COLO668 (cell line): ENCODE data around the gene DPYSL4.

ENCODE experiments used
- DNase-seq: peaks from one replicate; lab custom pipeline; 2025; ENCODE audit not compliant: unreplicated experiment; lab: John Stamatoyannopoulos, UW

Gene DPYSL4

GRCh38 chr10:132239126-132240031, 52.6 kb downstream of the DPYSL4 start:
- no peak for DNase-seq

- DNase-seq, result no peak
These were observed 53.4 kb downstream of the DPYSL4 start for GRCh38 chr10:132240156-132240555.

- DNase-seq, result no peak
These were observed 53.8 kb downstream of the DPYSL4 start for GRCh38 chr10:132240581-132240980.

GRCh38 chr10:132241086-132241485, 54.3 kb downstream of the DPYSL4 start:
- no peak for DNase-seq

- DNase-seq, result no peak
These were observed 54.7 kb downstream of the DPYSL4 start for GRCh38 chr10:132241496-132241895.

GRCh38 chr10:132242103-132242840, 55.5 kb downstream of the DPYSL4 start:
- no peak for DNase-seq

GRCh38 chr10:132243141-132243540, 56.4 kb downstream of the DPYSL4 start:
- DNase-seq, result no peak

DNA sequence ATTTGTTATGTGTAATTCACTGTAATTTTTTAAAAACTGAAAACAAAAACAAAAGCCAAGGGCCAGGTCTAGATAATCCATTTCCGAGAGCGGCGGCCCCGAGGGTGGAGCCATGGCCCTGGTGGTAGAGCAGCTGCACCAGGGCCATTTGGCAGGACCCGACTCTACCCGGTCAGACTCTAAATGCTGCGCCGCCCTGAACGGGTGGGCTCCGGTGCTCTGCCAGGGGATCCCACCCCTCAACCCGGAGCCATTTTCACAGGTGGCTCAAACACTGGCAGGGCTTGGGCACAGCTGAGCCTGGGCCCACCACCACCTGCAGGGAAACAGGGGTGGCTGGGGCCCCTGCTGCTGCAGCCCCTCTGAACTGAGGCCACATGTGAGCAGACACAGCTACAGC, 56.9 kb downstream of the DPYSL4 start:
- DNase-seq, result no peak

DNA sequence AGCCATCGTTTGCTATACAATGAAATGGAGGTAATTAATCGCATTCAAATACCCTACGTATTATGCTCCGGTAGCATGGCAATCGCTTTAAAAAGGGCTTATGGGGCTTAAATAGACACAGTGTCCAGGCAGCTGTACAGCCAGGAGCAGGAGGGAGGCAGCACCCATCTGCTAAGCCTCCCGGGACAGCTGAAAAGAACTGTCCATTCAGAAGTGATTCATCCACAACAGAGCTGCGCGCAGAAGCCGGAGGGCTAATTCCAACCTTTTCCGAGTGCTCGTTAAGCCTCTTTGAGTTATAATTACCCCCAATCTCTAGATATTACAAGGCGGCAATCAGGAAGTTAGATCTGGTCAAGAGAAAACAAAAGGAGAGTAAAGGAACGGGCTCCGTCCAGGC, 58.3 kb downstream of the DPYSL4 start:
- DNase-seq, result no peak

DNA sequence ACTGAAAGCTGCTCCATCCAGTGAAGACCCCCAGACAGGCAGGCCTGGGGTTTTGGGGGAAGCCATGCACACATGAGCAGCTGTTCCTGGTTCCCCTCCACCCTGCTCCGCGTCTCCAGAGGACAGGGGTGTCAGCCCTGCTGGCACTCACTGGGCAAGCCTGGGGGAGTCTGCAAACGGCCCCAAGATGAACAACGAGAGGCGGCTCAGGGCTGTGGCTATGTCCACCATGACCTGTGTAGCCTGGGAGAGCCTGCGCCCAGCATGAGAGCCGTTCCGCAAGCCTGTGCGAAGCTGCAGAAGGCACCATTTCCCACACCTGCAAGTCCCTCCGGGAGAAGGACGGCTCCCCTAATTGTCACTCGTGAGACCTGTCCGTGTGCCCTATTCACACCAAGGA, 59.5 kb downstream of the DPYSL4 start:
- no peak for DNase-seq

GRCh38 chr10:132247943-132248342, 61.2 kb downstream of the DPYSL4 start:
- peak; percentile 5 for DNase-seq

- no peak for DNase-seq
These were observed 61.9 kb downstream of the DPYSL4 start for GRCh38 chr10:132248455-132249225.

GRCh38 chr10:132249226-132249724, 62.5 kb downstream of the DPYSL4 start:
- DNase-seq, result no peak

GRCh38 chr10:132249824-132250375, 63.2 kb downstream of the DPYSL4 start:
- no peak for DNase-seq

DNA sequence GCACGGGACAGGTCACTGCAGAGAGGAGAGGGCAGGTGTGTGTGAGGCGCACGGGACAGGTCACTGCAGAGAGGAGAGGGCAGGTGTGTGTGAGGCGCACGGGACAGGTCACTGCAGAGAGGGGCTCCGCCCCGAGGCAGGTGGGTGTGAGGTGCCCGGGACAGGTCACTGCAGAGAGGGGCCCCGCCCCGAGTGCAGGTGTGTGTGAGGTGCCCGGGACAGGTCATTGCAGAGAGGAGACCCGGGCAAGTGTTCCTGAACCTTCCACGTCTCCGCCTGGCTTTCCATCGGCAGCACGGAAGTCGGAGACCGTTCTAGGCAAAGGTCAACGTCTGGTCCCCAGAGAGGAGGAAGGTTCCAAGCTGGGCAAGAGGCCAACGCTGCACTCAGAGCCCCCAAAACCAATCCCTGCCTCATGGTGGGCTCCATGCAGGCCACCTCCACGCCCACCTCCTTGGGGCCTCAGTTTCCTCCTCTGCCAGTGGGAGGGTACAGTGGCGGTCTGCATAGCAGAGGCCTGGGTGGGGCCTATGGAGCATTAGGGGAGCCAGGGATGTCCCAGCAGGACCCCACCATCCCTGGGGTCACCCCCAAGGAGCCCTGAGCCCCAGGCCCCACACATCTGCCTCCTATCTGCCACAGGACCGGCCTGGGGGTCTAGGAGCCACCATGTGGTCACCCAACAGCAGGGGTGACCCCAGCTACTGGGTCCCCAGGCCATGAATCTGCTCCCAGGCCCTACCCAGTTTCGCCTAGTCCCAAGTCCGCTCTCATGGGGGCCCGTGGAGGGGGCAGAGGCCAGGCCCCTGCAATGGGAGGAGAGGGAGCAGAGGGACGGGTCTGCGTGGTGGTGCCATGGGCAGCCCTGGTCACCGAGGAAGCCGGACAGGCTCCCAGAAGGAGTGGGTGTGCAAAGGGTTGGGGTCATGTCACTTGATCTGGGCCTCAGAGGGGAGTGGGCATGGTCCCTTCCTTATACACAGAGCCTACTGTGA, 64.0 kb downstream of the DPYSL4 start:
- no peak for DNase-seq

- no peak for DNase-seq
These were observed 65.2 kb downstream of the DPYSL4 start for GRCh38 chr10:132251928-132252327.

GRCh38 chr10:132252412-132252811, 65.7 kb downstream of the DPYSL4 start:
- no peak for DNase-seq

- no peak for DNase-seq
These were observed 66.4 kb downstream of the DPYSL4 start for GRCh38 chr10:132253092-132253687.

DNA sequence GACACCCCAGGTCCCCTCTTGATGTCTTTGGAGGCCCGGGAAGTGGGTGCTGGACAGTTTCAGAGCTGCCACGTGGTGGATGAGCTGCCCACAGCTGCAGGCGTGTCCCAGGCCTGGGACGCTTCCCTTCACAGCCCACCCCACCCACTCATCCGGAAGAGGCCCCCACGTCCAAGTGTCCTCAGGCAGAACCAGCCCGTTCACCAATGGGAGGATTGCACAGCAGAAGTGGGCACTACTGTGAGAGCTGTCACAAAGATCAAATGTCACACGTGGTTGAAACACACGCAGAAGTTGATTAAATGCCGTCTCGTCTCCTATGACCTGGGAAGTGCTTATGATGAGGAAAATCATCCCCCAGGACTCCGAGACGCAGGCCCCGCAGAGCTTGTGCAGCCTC, 68.1 kb downstream of the DPYSL4 start:
- no peak for DNase-seq
